Measurements from ENCODE around the gene RICTOR. TPM values are rescaled to one million over a fixed set of nuclear protein-coding genes. Genes with fewer than 3 reads are reported as not detected.

Gene RICTOR
- total and polyA plus RNA-seq, 2 of the 4 experiments (the other 2 are of a cell fraction) = 4.1 to 35.7 TPM

- Histone ChIP-seq H3K4me2 (ENCODE audit: low read depth, low read length) (no peak overlapping the region), H3K9me1 (ENCODE audit: insufficient read depth, low read length) (peaks cover 8% of the 10 kb centered on the region; the same call in 1 of the 2 replicates), H2AFZ (replicated peaks; ENCODE audit: low read length, poor library complexity) (no peak overlapping the region), H3K4ac (ENCODE audit: low read depth, low read length) (no peak overlapping the region), H4K8ac (ENCODE audit: low read depth in 2 of 2, low read length in 2 of 2) (no peak overlapping the region), H3K27ac (ENCODE audit: insufficient read depth, low read length) (no peak overlapping the region), H3K36me3 (ENCODE audit: control insufficient read depth, insufficient read depth, low read length) (peaks cover 35% of the 10 kb centered on the region), H2BK5ac (ENCODE audit: low read depth, low read length, poor library complexity, severe bottlenecking) (no peak overlapping the region), H3K79me1 (ENCODE audit: low read depth in 1 of 2, low read length in 2 of 2) (peaks cover 25 to 35% of the 10 kb centered on the region in 2 experiments), H4K20me1 (ENCODE audit: insufficient read depth, low read length) (peaks cover 4% of the 10 kb centered on the region; the same call in 1 of the 2 replicates), H3K14ac (replicated peaks; ENCODE audit: low read depth, low read length) (no peak overlapping the region), H2AK9ac (replicated peaks; ENCODE audit: low read depth, low read length, poor library complexity) (no peak overlapping the region), H3K23ac (ENCODE audit: low read depth, low read length) (no peak overlapping the region), H2AK5ac (ENCODE audit: low read depth, low read length) (no peak overlapping the region), H2BK15ac (ENCODE audit: low read depth, low read length) (no peak overlapping the region), H3K4me1 (ENCODE audit: control insufficient read depth, insufficient read depth, low read length) (no peaks in the 10 kb centered on the region), H4K5ac (ENCODE audit: low read depth, low read length) (no peak overlapping the region), H3K9ac (ENCODE audit: low read depth, low read length) (no peak overlapping the region), H3K9me3 (ENCODE audit: control insufficient read depth, insufficient read depth, low read length) (no peaks in the 10 kb centered on the region), H2BK120ac (ENCODE audit: low read depth, low read length) (no peak overlapping the region), H2BK20ac (ENCODE audit: low read depth, low read length) (no peak overlapping the region), H4K91ac (ENCODE audit: insufficient read depth, low read depth, low read length) (no peak overlapping the region), H3K56ac (ENCODE audit: extremely low read depth, insufficient read depth, low read length) (no peak overlapping the region), H3K27me3 (ENCODE audit: control insufficient read depth, insufficient read depth, low read length) (no peaks in the 10 kb centered on the region), H3K4me3 (ENCODE audit: insufficient read depth, low read depth, low read length) (no peak overlapping the region), H3K18ac (ENCODE audit: low read depth, low read length) (no peak overlapping the region)
- intact Hi-C loops (cut with micrococcal nuclease) = no loop called here
- POLR2A ChIA-PET (ENCODE audit: unreplicated experiment) = no interaction called here
- dilution Hi-C loops (cut with HindIII; ENCODE audit: low sequenced_read_pairs, unreplicated experiment) = no loop called here
- in situ Hi-C loops (cut with MboI; ENCODE audit: low sequenced_read_pairs) = no loop called here
- TF ChIP-seq RCOR1 (IDR thresholded peaks at IDR 0.05; ENCODE audit: insufficient replicate concordance, low read length) = no peak
- TF ChIP-seq USF2 (IDR thresholded peaks at IDR 0.05; ENCODE audit: low read depth, low read length) = no peak
- TF ChIP-seq POLR2A (IDR thresholded peaks at IDR 0.05; ENCODE audit: low read depth, low read length) = no peak
- TF ChIP-seq BHLHE40 (IDR thresholded peaks at IDR 0.05; ENCODE audit: low read depth, low read length) = no peak
- TF ChIP-seq, protein P1, sequence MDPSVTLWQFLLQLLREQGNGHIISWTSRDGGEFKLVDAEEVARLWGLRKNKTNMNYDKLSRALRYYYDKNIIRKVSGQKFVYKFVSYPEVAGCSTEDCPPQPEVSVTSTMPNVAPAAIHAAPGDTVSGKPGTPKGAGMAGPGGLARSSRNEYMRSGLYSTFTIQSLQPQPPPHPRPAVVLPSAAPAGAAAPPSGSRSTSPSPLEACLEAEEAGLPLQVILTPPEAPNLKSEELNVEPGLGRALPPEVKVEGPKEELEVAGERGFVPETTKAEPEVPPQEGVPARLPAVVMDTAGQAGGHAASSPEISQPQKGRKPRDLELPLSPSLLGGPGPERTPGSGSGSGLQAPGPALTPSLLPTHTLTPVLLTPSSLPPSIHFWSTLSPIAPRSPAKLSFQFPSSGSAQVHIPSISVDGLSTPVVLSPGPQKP (IDR thresholded peaks at IDR 0.05; ENCODE audit: borderline replicate concordance, low read depth, low read length) = no peak
- no peak for TF ChIP-seq MXI1 (IDR thresholded peaks at IDR 0.05; ENCODE audit: borderline replicate concordance, low read depth, low read length)
- TF ChIP-seq CHD1 (IDR thresholded peaks at IDR 0.05; ENCODE audit: low read depth, low read length) = no peak
- TF ChIP-seq RFX5 (IDR thresholded peaks at IDR 0.05; ENCODE audit: low read depth, low read length) = no peak
- TF ChIP-seq SMC3 (IDR thresholded peaks at IDR 0.05; ENCODE audit: low read depth, low read length) = no peak
- TF ChIP-seq FOS (IDR thresholded peaks at IDR 0.05; ENCODE audit: low read depth, low read length) = no peak
- TF ChIP-seq RAD21 (IDR thresholded peaks at IDR 0.05; ENCODE audit: low read length) = no peak
- TF ChIP-seq MAFK (IDR thresholded peaks at IDR 0.05; ENCODE audit: low read depth, low read length) = no peak
- TF ChIP-seq, protein P2, sequence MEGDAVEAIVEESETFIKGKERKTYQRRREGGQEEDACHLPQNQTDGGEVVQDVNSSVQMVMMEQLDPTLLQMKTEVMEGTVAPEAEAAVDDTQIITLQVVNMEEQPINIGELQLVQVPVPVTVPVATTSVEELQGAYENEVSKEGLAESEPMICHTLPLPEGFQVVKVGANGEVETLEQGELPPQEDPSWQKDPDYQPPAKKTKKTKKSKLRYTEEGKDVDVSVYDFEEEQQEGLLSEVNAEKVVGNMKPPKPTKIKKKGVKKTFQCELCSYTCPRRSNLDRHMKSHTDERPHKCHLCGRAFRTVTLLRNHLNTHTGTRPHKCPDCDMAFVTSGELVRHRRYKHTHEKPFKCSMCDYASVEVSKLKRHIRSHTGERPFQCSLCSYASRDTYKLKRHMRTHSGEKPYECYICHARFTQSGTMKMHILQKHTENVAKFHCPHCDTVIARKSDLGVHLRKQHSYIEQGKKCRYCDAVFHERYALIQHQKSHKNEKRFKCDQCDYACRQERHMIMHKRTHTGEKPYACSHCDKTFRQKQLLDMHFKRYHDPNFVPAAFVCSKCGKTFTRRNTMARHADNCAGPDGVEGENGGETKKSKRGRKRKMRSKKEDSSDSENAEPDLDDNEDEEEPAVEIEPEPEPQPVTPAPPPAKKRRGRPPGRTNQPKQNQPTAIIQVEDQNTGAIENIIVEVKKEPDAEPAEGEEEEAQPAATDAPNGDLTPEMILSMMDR (conservative IDR thresholded peaks at IDR 0.05; ENCODE audit: low read depth, low read length) = no peak
- TF ChIP-seq CEBPB (IDR thresholded peaks at IDR 0.05; ENCODE audit: low read depth, low read length) = no peak
- no peak for TF ChIP-seq MAZ (IDR thresholded peaks at IDR 0.05; ENCODE audit: borderline replicate concordance, low read depth, low read length)
- no TSS peak for BruUV-seq (replicated peaks)
- CTCF ChIA-PET = no interaction called here
- no peak for ATAC-seq (ENCODE audit: low read depth)
- no peak for DNase-seq
- no CpG with 5 or more reads among the region's 3 CpGs for WGBS, 2 experiments (ENCODE audit: extremely low coverage in 2 of 2, insufficient read length in 1 of 2)
Measured at GRCh38 chr5:38896760-38897159, 177.4 kb downstream of the RICTOR start.
